Hematopoietic multipotent progenitor cell treated with erythropoietin and hydrocortisone succinate and interleukin-3 and kit ligand, for 8 days (in vitro differentiated cells): ENCODE measurements around the gene ATP2B2.

ENCODE experiments used
- DNase-seq: peaks from one replicate; pipeline ENCODE4 v3.0.0-alpha.2; 2015

Gene ATP2B2

GRCh38 chr3:10289787-10290355 lies 215.5 kb downstream of the ATP2B2 start:
- no peak for DNase-seq

- no peak for DNase-seq
Observed at GRCh38 chr3:10289077-10289476, 216.3 kb downstream of the ATP2B2 start.

DNA sequence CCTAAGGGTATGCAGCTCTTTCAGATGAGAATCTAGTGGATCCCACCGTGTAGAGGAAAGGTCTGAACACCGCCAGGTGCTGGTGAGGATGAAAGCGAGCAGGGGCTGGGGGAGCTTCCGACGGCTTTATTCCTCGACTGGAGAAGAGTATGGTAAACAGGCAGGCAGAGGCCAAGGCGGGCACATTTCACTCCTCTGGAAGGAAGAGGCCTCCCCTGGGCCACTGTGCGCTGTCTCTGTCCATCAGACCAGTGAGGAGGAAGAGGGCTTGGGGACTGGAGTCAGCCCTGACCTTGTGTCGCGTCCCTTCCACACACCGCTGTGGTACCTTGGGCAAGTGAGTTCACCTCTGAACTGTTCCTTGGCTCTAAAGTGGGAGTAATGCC lies 216.8 kb downstream of the ATP2B2 start:
- no peak for DNase-seq

GRCh38 chr3:10287936-10288574 lies 217.3 kb downstream of the ATP2B2 start:
- no peak for DNase-seq

DNA sequence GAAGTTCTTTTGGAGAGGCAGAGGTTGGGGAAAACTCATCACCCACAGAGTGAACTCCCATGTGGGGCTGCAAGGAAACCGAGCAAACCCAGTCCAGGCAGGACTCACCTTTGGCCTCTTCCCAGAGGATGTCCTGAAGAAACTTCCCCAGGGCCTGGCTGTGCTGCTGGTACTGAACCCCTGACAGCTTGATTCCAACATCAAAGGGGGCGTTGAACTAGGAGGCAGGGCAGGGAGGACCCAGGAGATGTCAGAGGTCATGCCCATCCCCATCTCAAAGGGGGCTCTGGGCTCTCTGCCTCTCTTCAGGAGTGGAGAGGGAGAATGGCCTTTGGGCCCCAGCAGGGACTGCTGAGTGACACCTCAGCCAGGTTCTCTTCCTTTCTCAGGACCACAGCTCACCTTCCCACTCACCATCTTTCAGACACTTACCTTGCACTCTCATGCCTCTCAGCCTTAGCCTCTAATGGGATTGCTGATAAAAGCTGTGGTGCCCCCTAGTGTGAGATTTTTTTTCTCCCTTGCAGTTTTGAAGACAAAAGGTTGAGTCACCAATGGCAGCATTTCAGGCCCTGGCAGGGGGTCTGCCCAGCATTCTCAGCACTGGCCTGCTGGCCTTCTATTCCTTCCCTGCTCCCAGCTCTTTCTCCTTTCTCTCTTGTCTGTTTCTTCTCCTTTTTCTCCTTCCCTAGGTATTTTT lies 218.6 kb downstream of the ATP2B2 start:
- DNase-seq = peak; percentile 62

DNA sequence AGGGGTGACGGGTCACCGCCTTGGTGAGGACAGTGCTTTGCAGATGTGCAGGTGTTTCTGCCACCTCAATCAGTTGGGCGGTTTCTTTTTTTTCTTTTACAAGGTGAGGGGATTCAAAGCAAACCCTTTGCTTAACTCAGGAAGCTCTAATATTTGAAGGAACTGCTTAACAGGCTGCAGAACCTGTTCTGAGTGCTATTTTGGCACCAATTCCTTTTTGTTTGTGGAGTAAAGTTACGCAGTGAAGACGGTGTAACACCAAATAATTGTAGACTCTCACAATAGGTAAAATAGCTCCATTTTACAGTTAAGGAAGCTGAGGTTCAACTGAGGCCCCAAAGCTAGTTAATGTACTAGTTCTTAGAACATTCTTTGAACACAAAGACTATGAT lies 219.3 kb downstream of the ATP2B2 start:
- DNase-seq = no peak

DNA sequence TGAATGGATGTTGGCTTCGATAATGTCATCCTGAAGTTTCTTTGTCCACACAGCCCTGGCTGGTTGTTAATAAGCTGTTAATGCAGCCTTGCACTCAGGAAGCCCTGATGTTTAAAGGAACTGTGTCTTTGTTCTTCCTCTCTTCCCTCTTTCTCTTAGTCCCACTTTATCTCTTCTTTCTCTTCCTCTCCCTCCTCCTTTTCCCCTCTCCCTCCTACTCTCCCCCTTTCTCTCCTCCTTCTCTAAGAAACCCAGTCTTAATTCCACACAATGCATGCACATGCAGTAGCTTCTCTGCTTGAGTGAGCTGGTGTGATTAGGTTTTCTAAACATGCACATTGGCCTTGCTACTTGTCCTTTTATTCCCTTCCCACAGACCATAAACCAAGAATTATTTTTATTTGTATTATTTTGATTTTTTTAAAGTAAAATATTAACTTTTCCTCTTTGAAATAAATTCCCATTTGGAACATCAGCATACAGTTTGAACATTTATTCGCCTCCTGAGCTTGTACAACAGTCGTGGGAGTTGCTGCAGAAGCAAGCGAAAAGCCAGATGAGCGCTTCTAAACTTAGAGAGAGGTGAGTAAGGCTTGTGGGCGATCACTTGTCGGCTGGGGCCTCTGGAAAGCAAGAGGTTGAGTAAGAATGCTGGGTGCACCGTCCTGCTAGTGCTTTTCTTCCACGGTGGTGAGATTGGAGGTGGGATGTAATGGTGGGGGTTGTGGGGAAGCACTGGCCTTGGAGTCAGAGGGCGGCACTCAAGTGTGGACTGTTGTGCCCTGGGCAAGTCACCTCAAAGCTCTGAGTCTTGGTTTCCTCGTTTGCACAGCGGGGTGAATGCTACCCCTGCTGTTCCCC lies 219.9 kb downstream of the ATP2B2 start:
- no peak for DNase-seq

DNA sequence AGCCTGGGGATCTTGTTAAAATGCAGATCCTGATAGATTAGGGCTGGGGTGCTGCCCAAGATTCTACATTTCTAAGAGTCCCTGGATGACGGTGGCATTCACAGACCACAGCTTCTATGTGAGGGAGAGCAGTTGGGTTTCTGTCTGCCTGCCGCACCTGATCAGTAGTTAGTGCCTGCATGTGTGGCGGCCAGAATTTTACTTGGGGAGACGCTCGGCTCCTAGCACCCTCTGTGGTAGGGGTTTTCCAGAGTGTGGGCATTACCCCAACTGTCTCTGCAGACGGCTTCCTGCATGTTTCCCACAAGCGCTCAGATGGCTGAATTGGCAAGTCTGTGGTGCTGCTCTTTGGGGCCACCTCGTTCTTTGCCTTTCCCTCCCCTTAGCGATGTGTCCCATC lies 220.9 kb downstream of the ATP2B2 start:
- no peak for DNase-seq

- DNase-seq = peak; percentile 64
Observed at GRCh38 chr3:10283638-10284037, 221.7 kb downstream of the ATP2B2 start.

GRCh38 chr3:10281951-10282350 lies 223.4 kb downstream of the ATP2B2 start:
- DNase-seq = no peak

DNA sequence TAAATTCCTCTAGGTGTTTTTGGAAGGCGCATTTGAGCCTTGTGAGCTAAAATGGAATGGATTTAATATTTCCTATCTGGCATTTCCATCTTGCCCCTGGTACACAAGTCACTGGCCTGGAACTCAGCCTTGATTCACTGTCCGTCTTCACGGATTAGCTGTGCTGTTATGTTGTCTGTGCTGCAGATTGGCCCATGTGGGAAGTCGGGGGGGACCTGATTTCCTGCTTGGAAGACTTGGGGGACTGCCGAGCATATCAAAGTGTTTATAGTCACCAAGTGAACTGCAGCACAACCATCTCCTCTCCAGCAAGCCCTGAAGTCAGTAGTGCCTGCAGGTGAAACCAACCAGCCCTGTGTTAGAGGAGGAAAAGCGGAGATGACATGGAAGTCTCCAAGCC lies 224.8 kb downstream of the ATP2B2 start:
- DNase-seq = no peak

DNA sequence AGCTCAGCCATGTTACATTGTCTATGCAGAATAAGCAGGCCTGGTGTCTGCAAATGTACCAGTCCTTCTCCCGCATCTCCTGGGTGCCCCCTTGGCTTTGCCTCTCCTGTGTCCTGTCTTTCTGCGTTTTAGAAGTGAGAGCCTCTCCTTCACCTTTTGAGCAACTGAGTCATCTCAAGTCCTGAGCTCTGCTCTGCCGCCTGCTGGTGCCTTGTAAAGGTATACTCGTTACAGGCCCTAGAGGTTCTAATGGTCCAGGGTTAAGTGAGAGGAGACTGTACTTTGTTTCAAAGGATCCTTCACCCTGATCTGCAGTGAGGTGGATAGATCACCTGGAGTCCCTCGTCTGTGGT lies 225.2 kb downstream of the ATP2B2 start:
- no peak for DNase-seq

DNA sequence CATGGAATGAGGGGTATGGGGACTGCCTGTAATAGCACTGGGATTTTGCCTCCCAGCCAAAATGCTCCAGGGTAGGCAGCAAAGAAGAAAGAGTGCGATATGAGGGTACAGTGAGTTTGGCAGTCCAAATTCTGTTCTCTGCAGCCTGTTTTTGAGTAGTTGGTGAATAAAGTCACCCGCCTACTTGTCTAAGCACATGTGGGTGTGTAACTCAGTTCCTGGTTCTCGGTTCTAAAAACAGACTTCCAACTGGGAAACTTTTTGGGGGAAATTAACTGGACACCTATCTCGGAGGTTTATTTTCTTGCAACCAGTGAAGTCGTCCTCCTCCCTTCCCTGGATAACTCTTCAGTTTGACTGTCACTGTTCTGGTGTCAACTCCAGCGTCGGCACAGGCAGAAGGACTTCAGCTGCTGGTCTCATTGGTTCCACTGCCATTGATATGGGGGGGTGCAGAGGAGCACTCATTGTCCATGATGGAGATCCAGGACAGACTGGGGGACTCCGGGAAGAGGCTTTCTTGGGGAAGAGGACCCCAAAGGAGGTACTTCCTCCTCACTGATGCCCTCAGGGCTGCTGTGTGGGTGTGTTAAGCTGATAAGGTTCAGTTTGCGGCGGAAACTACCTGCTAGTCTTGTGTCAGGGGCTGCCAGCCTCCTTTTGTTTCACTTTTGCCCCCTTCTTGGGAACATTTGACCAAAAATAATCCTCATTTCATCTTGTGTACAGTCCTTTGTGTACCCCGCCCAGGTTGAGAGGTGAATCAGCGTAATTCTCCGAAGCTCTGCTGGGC lies 225.8 kb downstream of the ATP2B2 start:
- peak; percentile 56 for DNase-seq

- no peak for DNase-seq
Observed at GRCh38 chr3:10278501-10278900, 226.9 kb downstream of the ATP2B2 start.

GRCh38 chr3:10277115-10277625 lies 228.2 kb downstream of the ATP2B2 start:
- DNase-seq = no peak

GRCh38 chr3:10274601-10275000 lies 230.8 kb downstream of the ATP2B2 start:
- DNase-seq = no peak
